Testis (tissue), 2 donors: Measurements from ENCODE around the gene WT1.

Source experiments
- CTCF ChIP-seq, 3 experiments: fragments of 450-650 bp in 2 of 3; fragments of 200-600 bp in 1 of 3; sonication (generic) in 1 of 3; IDR thresholded peaks; one replicate each; pipeline ENCODE4 v1.5.1; 2016 to 2019; ENCODE audit warnings: antibody characterized with exemption in 3 of 3, mild to moderate bottlenecking in 2 of 3, moderate library complexity in 1 of 3
- POLR2A ChIP-seq: fragments of 450-650 bp; IDR thresholded peaks from one replicate; pipeline ENCODE4 v1.6.1; 2017; ENCODE audit warnings: antibody characterized with exemption, mild to moderate bottlenecking, moderate library complexity

GRCh38 chr11:32402836-32403235, 32.5 kb downstream of the WT1 start:
- TF ChIP-seq CTCF (IDR thresholded peaks at IDR 0.05): no peak
- no peak for TF ChIP-seq POLR2A
